Measurements from ENCODE around the gene COG3.

The COG3 gene

DNA sequence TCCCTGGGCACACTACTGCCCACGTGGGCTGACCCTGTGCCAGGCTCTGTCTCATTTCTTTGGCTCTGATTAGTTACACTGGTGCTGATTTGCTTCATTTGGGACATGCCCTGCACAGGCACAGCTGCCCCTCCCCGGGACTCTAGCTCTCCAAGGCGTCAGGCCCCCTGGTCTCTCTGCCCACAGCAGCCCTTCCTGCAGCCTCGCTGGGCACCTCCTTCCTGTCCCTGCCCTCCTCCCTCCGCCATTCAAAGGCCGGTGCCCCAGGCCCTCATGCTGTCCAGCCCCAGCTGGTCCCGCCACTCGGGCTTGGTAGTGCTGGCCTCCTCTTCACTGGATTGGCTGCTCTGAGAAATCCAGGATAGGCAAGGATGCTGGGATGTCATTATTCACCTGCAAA lies 77.7 kb downstream of the COG3 start:
- H3K79me2 ChIP-seq (ENCODE audit: insufficient read depth, low read length): no peaks in the 10 kb centered on the region
- H3K4me2 ChIP-seq (ENCODE audit: low read depth, low read length, poor library complexity, severe bottlenecking): no peak overlapping the region

DNA sequence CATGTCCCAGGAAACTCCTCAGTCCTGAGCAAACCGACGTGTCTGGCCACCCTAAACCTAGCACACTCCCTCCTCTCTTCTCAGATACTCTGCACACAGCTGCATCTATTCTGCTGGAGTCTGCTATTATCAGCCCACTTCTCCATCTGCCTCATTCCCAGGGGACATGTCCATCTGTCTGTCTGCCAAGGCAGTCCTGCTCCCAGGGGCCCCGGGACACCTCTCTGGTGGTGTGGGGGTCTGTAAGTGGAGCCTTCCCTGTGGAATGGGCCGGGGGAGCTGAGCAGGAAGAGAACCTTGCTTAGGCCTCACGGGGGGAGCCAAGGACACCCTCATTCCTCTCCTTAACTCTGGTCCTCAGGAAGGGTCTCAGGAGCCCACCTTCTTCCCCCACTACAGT lies 78.1 kb downstream of the COG3 start:
- no peaks in the 10 kb centered on the region for H4K20me1 ChIP-seq (ENCODE audit: low read depth, low read length)
- H3K9me3 ChIP-seq (ENCODE audit: insufficient read depth, low read length): no peaks in the 10 kb centered on the region
- H3K27ac ChIP-seq (ENCODE audit: low read depth, low read length): no peak overlapping the region
- H3K9me2 ChIP-seq (replicated peaks; ENCODE audit: insufficient read depth, low read length): no peaks in the 10 kb centered on the region
- H3K4me2 ChIP-seq (ENCODE audit: low read depth, low read length, poor library complexity, severe bottlenecking): no peak overlapping the region
- H2AFZ ChIP-seq (ENCODE audit: low read depth, low read length, severe bottlenecking): no peak overlapping the region
- no peaks in the 10 kb centered on the region for H3K27me3 ChIP-seq (ENCODE audit: low read length)
- H3K4me3 ChIP-seq (ENCODE audit: insufficient read depth, low read length, poor library complexity, severe bottlenecking): no peak overlapping the region
- TF ChIP-seq, protein P1, sequence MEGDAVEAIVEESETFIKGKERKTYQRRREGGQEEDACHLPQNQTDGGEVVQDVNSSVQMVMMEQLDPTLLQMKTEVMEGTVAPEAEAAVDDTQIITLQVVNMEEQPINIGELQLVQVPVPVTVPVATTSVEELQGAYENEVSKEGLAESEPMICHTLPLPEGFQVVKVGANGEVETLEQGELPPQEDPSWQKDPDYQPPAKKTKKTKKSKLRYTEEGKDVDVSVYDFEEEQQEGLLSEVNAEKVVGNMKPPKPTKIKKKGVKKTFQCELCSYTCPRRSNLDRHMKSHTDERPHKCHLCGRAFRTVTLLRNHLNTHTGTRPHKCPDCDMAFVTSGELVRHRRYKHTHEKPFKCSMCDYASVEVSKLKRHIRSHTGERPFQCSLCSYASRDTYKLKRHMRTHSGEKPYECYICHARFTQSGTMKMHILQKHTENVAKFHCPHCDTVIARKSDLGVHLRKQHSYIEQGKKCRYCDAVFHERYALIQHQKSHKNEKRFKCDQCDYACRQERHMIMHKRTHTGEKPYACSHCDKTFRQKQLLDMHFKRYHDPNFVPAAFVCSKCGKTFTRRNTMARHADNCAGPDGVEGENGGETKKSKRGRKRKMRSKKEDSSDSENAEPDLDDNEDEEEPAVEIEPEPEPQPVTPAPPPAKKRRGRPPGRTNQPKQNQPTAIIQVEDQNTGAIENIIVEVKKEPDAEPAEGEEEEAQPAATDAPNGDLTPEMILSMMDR (IDR thresholded peaks at IDR 0.05; ENCODE audit: insufficient read depth, low read length, poor library complexity, severe bottlenecking): no peak
- TF ChIP-seq EZH2phosphoT487 (conservative IDR thresholded peaks at IDR 0.05; ENCODE audit: low read length): no peak
- H3K9ac ChIP-seq (ENCODE audit: low read length): no peak overlapping the region
- H3K36me3 ChIP-seq (ENCODE audit: low read length): no peaks in the 10 kb centered on the region
- no peaks in the 10 kb centered on the region for H3K79me2 ChIP-seq (ENCODE audit: insufficient read depth, low read length)
- no peaks in the 10 kb centered on the region for H3F3A ChIP-seq (ENCODE audit: insufficient read depth)

More for the DNA sequence above, 77.7 kb downstream of the COG3 start:
- no peaks in the 10 kb centered on the region for H3K9me2 ChIP-seq (replicated peaks; ENCODE audit: insufficient read depth, low read length)
- H3K27ac ChIP-seq (ENCODE audit: low read depth, low read length): no peak overlapping the region
- H3K27me3 ChIP-seq (ENCODE audit: low read length): no peaks in the 10 kb centered on the region
- TF ChIP-seq, protein P1 (IDR thresholded peaks at IDR 0.05; ENCODE audit: insufficient read depth, low read length, poor library complexity, severe bottlenecking): no peak
- no peak for TF ChIP-seq EZH2phosphoT487 (conservative IDR thresholded peaks at IDR 0.05; ENCODE audit: low read length)
- H2AFZ ChIP-seq (ENCODE audit: low read depth, low read length, severe bottlenecking): no peak overlapping the region
- H3F3A ChIP-seq (ENCODE audit: insufficient read depth): no peaks in the 10 kb centered on the region
- no peaks in the 10 kb centered on the region for H3K9me3 ChIP-seq (ENCODE audit: insufficient read depth, low read length)
- no peaks in the 10 kb centered on the region for H3K36me3 ChIP-seq (ENCODE audit: low read length)
- no peaks in the 10 kb centered on the region for H4K20me1 ChIP-seq (ENCODE audit: low read depth, low read length)
- H3K4me3 ChIP-seq (ENCODE audit: insufficient read depth, low read length, poor library complexity, severe bottlenecking): no peak overlapping the region
- H3K9ac ChIP-seq (ENCODE audit: low read length): no peak overlapping the region

DNA sequence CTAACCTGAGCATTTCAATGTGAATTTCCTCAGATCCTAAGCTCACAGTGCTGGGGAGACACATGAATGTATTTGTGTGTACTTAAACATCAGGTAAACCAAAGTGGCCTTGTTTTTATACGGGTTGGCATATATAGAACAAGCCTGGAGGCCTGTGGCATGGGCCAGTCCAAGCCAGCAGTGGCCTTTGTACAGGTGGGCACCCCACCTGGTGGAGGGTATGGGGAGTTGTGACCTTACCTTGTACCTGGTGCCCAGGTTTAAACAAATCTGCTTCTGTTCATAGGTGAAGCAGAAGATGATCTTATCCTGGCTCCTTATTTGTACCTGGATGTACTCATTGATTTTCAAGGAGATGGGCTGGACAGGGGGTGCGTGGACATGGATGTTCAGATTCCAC lies 79.8 kb downstream of the COG3 start:
- H3K4me3 ChIP-seq (ENCODE audit: insufficient read depth, low read length, poor library complexity, severe bottlenecking): no peak overlapping the region
- H3K9me3 ChIP-seq (ENCODE audit: insufficient read depth, low read length): no peaks in the 10 kb centered on the region

More for the DNA sequence above, 79.8 kb downstream of the COG3 start:
- no peaks in the 10 kb centered on the region for H3K36me3 ChIP-seq (ENCODE audit: low read length)
- no peak overlapping the region for H2AFZ ChIP-seq (ENCODE audit: low read depth, low read length, severe bottlenecking)
- H3K79me2 ChIP-seq (ENCODE audit: insufficient read depth, low read length): no peaks in the 10 kb centered on the region
- TF ChIP-seq, protein P1 (IDR thresholded peaks at IDR 0.05; ENCODE audit: insufficient read depth, low read length, poor library complexity, severe bottlenecking): no peak
- no peak for TF ChIP-seq EZH2phosphoT487 (conservative IDR thresholded peaks at IDR 0.05; ENCODE audit: low read length)
- H3K9me2 ChIP-seq (replicated peaks; ENCODE audit: insufficient read depth, low read length): no peaks in the 10 kb centered on the region
- H3K4me2 ChIP-seq (ENCODE audit: low read depth, low read length, poor library complexity, severe bottlenecking): no peak overlapping the region
- no peak overlapping the region for H3K9ac ChIP-seq (ENCODE audit: low read length)
- no peaks in the 10 kb centered on the region for H4K20me1 ChIP-seq (ENCODE audit: low read depth, low read length)
- no peaks in the 10 kb centered on the region for H3K27me3 ChIP-seq (ENCODE audit: low read length)
- H3F3A ChIP-seq (ENCODE audit: insufficient read depth): no peaks in the 10 kb centered on the region
- no peak overlapping the region for H3K27ac ChIP-seq (ENCODE audit: low read depth, low read length)

Data from SU-DHL-6 (cell line).